GM12878 (cell line): ENCODE results near the gene TYK2. TPM values are rescaled to one million over a fixed set of nuclear protein-coding genes. Genes with fewer than 3 reads are reported as not detected.

Experiments
- ATAC-seq: fragments of 200-7000 bp; cut with Tn5 transposase; 3 replicates; pipeline ENCODE4 v1.9.1; 2020; ENCODE audit warnings: mild to moderate bottlenecking, moderate library complexity
- BruUV-seq: library from RNA; stranded (reverse); fragments of 400-500 nt; replicated peaks from 2 replicates; lab custom pipeline; 2021; lab: Mats Ljungman, UMichigan
- CTCF ChIA-PET: fragments of 300-600 bp; sonication (Branson Sonifier 250); formaldehyde crosslinking; extraction: SDS; loops from one replicate; lab custom pipeline; 2021; ENCODE audit warnings: inconsistent platforms; lab: Yijun Ruan, JAX
- POLR2A ChIA-PET: fragments of 350-600 bp; formaldehyde crosslinking; extraction: SDS; loops from one replicate; lab custom pipeline; 2021; ENCODE audit warnings: inconsistent platforms; lab: Charles Lee
- RAD21 ChIA-PET: fragments of 300-600 bp; sonication (Branson Sonifier 250); formaldehyde crosslinking; loops from one replicate; lab custom pipeline; 2023; ENCODE audit warnings: antibody characterized with exemption; ENCODE audit not compliant: unreplicated experiment; lab: Charles Lee
- SMC1A ChIA-PET: fragments of 300-600 bp; sonication (Branson Sonifier 250); formaldehyde crosslinking; loops from one replicate; lab custom pipeline; 2023; ENCODE audit not compliant: unreplicated experiment, uncharacterized antibody; lab: Charles Lee
- DNase-seq: peaks from one replicate; pipeline ENCODE4 v3.0.0-alpha.2; 2011; ENCODE audit warnings: low read depth, low spot score
- FAIRE-seq: peaks from 3 replicates; lab custom pipeline; 2011; peaks lifted over from hg19 to GRCh38; lab: Jason Lieb, UNC
- H2AFZ ChIP-seq: 2 replicates; pipeline ENCODE4 v1.6.0; 2011; ENCODE audit warnings: low read depth, low read length, control low read depth; ENCODE audit not compliant: control insufficient read depth
- H3K27ac ChIP-seq: 2 replicates; pipeline ENCODE4 v1.5.1; 2011; ENCODE audit warnings: control low read depth; ENCODE audit not compliant: control insufficient read depth, insufficient read depth
- H3K27me3 ChIP-seq, 2 experiments: replicated peaks in 1 of 2; 2 replicates each; pipeline versions ENCODE4 v1.6.0 to v1.6.1; 2011; ENCODE audit warnings: low read length in 1 of 2; ENCODE audit not compliant: control insufficient read depth in 2 of 2, insufficient read depth in 2 of 2
- H3K36me3 ChIP-seq, 2 experiments: 2 replicates each; pipeline ENCODE4 v1.5.1; 2011; ENCODE audit warnings: low read length in 1 of 2; ENCODE audit not compliant: control insufficient read depth in 2 of 2, insufficient read depth in 2 of 2
- H3K4me1 ChIP-seq: 2 replicates; pipeline ENCODE4 v1.6.1; 2011; ENCODE audit warnings: mild to moderate bottlenecking, low read length, moderate library complexity, mixed read lengths; ENCODE audit not compliant: control insufficient read depth, insufficient read depth
- H3K4me2 ChIP-seq: 2 replicates; pipeline ENCODE4 v1.6.0; 2011; ENCODE audit warnings: control low read depth; ENCODE audit not compliant: control insufficient read depth, insufficient read depth
- H3K4me3 ChIP-seq: fragments of 200-600 bp; sonication (generic); 2 replicates; pipeline ENCODE4 v1.5.1; 2016
- H3K79me2 ChIP-seq: 2 replicates; pipeline ENCODE4 v1.6.0; 2011; ENCODE audit warnings: low read length; ENCODE audit not compliant: control insufficient read depth, insufficient read depth
- H3K9ac ChIP-seq: 2 replicates; pipeline ENCODE4 v1.8.0; 2011; ENCODE audit warnings: low read length, control low read depth, mixed read lengths; ENCODE audit not compliant: control insufficient read depth, insufficient read depth
- H3K9me3 ChIP-seq: replicated peaks from 3 replicates; pipeline ENCODE4 v1.5.1; 2011; ENCODE audit warnings: mild to moderate bottlenecking, low read length; ENCODE audit not compliant: control insufficient read depth, insufficient read depth
- H4K20me1 ChIP-seq: 2 replicates; pipeline ENCODE4 v1.6.0; 2011; ENCODE audit not compliant: control insufficient read depth, insufficient read depth
- CEBPB ChIP-seq, 2 experiments: fragments of 150-350 bp in 1 of 2; IDR thresholded peaks; 2 replicates each; pipeline ENCODE4 v1.6.1; 2012 to 2014; ENCODE audit warnings: low read depth in 2 of 2, low read length in 2 of 2, borderline replicate concordance in 1 of 2, inconsistent platforms in 1 of 2
- ETV6 ChIP-seq, 2 experiments: fragments of 450-650 bp in 1 of 2; IDR thresholded peaks in 1 of 2; conservative IDR thresholded peaks in 1 of 2; 2 replicates each; pipeline ENCODE4 v1.6.1; 2014; ENCODE audit warnings: antibody characterized with exemption in 1 of 2, borderline replicate concordance in 1 of 2, low read depth in 1 of 2, mild to moderate bottlenecking in 1 of 2, moderate library complexity in 1 of 2
- JUNB ChIP-seq: IDR thresholded peaks from 2 replicates; pipeline ENCODE4 v1.6.1; 2016; ENCODE audit warnings: antibody characterized with exemption, mild to moderate bottlenecking
- MTA3 ChIP-seq: IDR thresholded peaks from 2 replicates; pipeline ENCODE4 v1.6.1; 2012; ENCODE audit warnings: low read length, inconsistent platforms, borderline replicate concordance
- POLR2AphosphoS5 ChIP-seq: IDR thresholded peaks from 2 replicates; pipeline ENCODE4 v1.6.1; 2011; ENCODE audit warnings: mild to moderate bottlenecking, low read length, inconsistent platforms
- RFX5 ChIP-seq: IDR thresholded peaks from 2 replicates; pipeline ENCODE4 v1.6.1; 2011; ENCODE audit warnings: low read depth, low read length, improper control_type of control experiment
- SIX5 ChIP-seq: IDR thresholded peaks from 2 replicates; pipeline ENCODE4 v1.6.1; 2011; ENCODE audit warnings: mild to moderate bottlenecking, low read depth, low read length, moderate library complexity; ENCODE audit not compliant: severe bottlenecking
- SMAD5 ChIP-seq: IDR thresholded peaks from 2 replicates; pipeline ENCODE4 v1.6.1; 2016; ENCODE audit warnings: antibody characterized with exemption, low read depth
- SP1 ChIP-seq: IDR thresholded peaks from one replicate; pipeline ENCODE4 v1.6.1; 2011; ENCODE audit warnings: low read depth, low read length
- SPI1 ChIP-seq: IDR thresholded peaks from 2 replicates; pipeline ENCODE4 v1.6.1; 2011; ENCODE audit warnings: low read depth, mild to moderate bottlenecking, low read length, moderate library complexity, borderline replicate concordance; ENCODE audit not compliant: insufficient read depth
- STAT3 ChIP-seq: IDR thresholded peaks from 2 replicates; pipeline ENCODE4 v1.6.1; 2011; ENCODE audit warnings: low read depth, low read length, improper control_type of control experiment
- TCF3 ChIP-seq: IDR thresholded peaks from 2 replicates; pipeline ENCODE4 v1.6.1; 2012; ENCODE audit warnings: low read depth, mild to moderate bottlenecking, low read length, borderline replicate concordance; ENCODE audit not compliant: insufficient read depth
- YBX1 ChIP-seq: fragments of 450-650 bp; IDR thresholded peaks from 2 replicates; pipeline ENCODE4 v1.6.1; 2016; ENCODE audit warnings: antibody characterized with exemption
- ZSCAN29 ChIP-seq: fragments of 450-650 bp; IDR thresholded peaks from 2 replicates; pipeline ENCODE4 v1.6.1; 2017; ENCODE audit warnings: mild to moderate bottlenecking, moderate library complexity
- WGBS: methylation state at CpG from one replicate; pipeline ENCODE4 v1.1.6; 2016; ENCODE audit warnings: low lambda C conversion rate; ENCODE audit not compliant: insufficient replicate concordance, insufficient coverage; ENCODE audit errors: missing lambda C conversion rate; 5-methylcytosine and 5-hydroxymethylcytosine counted together
- in situ Hi-C: fragments of 300-500 bp; cut with MboI; formaldehyde crosslinking; loops from 9 replicates; pipeline ENCODE4 v1.14.3; 2018; ENCODE audit warnings: mixed read lengths
- intact Hi-C: fragments of 100-400 bp; cut with micrococcal nuclease; formaldehyde crosslinking; loops from one replicate; pipeline ENCODE4 v1.14.2; 2022; ENCODE audit not compliant: unreplicated experiment
- polyA plus RNA-seq, 11 experiments: library from polyadenylated mRNA; depleted of rRNA in 4 of 11; unstranded in 6 of 11; stranded (reverse) in 5 of 11; fragments of >200 nt; fragmentation: Nextera tagmentation in 4 of 11; fragmentation: Illumina TruSeq in 1 of 11; extraction: Ambion mirVana in 4 of 11; extraction: Trizol in 1 of 11; gene quantifications; 1 replicate in 1 of 11; 2 replicates in 10 of 11; pipeline versions ENCODE4 v1.2.1 to v1.2.3, GENCODE V29; 2011 to 2016; ENCODE audit warnings: inconsistent platforms in 2 of 11, missing spikeins in 2 of 11, low read depth in 1 of 11
- total RNA-seq, 4 experiments: library from RNA; depleted of rRNA in 3 of 4; stranded (reverse); fragments of >200 nt in 3 of 4; fragmentation: Illumina TruSeq in 1 of 4; extraction: Trizol in 1 of 4; gene quantifications; 2 replicates each; pipeline versions ENCODE4 v1.2.1 to v1.2.3, GENCODE V29; 2013 to 2021

Gene TYK2
- total and polyA plus RNA-seq, 10 of the 15 experiments (the other 5 are each of a cell fraction or from before 2014, with no cell fraction given), result 36.4 to 364 (median 179) TPM

DNA sequence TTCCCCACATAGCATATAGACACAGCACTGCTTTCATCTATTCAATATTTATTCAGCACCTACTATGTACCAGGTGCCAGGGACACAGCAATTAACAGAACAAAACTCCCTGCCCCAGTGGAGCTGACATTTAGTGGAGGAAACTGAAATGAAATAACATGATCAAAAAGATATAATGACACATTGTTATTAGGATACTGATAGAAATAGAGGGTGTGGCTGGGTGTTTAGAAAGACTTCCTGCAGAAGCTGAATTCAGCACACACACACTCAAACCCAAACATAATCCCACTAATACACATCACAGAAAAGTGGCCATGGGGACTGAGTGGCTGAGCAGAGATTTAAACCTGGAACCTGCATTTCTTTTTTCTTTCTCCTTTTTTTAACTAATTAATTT lies 26.7 kb upstream of the TYK2 start:
- Histone ChIP-seq H3K9me3 (no peaks in the 10 kb centered on the region), H4K20me1 (no peaks in the 10 kb centered on the region), H3K4me3 (no peak overlapping the region), H3K27ac (no peak overlapping the region), H3K79me2 (peaks cover 12% of the 10 kb centered on the region), H3K4me1 (peaks cover 52% of the 10 kb centered on the region), H3K9ac (no peak overlapping the region), H3K4me2 (no peak overlapping the region), H3K36me3 (no peaks in the 10 kb centered on the region), H3K27me3 (peaks cover 0 to 3% of the 10 kb centered on the region in 2 experiments; a peak in 2 of 4 replicates), H2AFZ (no peak overlapping the region)
- POLR2A ChIA-PET, result interaction anchor here (0.6 to 8.3 kb wide), 6 partner anchors 11 to 252 kb away, joined by 3 to 122 read pairs (median 3); partner anchors contain the start of gene PDE4A
- no peak for FAIRE-seq
- CTCF ChIA-PET, result interaction anchor here (0.5 to 28.5 kb wide), 3 partner anchors 18 to 292 kb away, joined by 3 to 1053 read pairs (median 3); partner anchors contain the start of gene PDE4A
- BruUV-seq, result no TSS peak
- RAD21 ChIA-PET, result interaction anchor here (1.4 to 7.8 kb wide), 4 partner anchors 12 to 136 kb away, joined by 3 to 209 read pairs (median 26); partner anchors contain the start of genes ICAM1 and PDE4A
- intact Hi-C loops (loop anchor here (10.0 kb wide), 1 partner anchor 98 kb away; the partner anchor contains the start of gene KEAP1), in situ Hi-C loops (no loop called here)
- no peak for TF ChIP-seq ZSCAN29
- no peak for TF ChIP-seq SIX5
- SMC1A ChIA-PET, result interaction anchor here (0.8 to 16.0 kb wide), 4 partner anchors 8 to 293 kb away, joined by 3 to 364 read pairs (median 64); partner anchors contain the start of gene PDE4A
- ATAC-seq, result no peak
- DNase-seq, result no peak

DNA sequence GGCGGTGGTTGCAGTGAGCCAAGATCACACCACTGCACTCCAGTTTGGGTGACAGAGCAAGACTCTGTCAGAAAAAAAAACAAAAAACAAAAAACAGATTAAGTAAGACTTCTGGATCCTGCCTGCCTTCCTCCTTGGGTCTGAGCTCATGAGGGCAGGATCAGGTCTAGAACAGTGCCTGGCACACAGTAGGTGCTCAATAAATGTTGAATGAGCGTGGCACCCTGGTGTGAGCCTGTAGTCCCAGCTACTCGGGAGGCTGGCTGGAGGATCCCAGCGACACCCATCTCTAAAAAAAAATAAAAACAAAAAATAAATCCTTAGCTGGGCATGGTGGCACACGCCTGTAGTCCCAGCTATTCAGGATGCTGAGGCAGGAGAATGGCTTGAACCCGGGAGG lies 25.8 kb upstream of the TYK2 start:
- in situ Hi-C loops, result no loop called here
- Histone ChIP-seq H3K9ac (no peak overlapping the region), H3K27ac (no peak overlapping the region), H3K79me2 (peaks cover 21% of the 10 kb centered on the region), H3K4me2 (no peak overlapping the region), H4K20me1 (no peaks in the 10 kb centered on the region), H3K4me3 (no peak overlapping the region), H3K27me3 (peaks cover 0 to 3% of the 10 kb centered on the region in 2 experiments; a peak in 2 of 4 replicates), H3K4me1 (peaks cover 48% of the 10 kb centered on the region), H3K9me3 (no peaks in the 10 kb centered on the region), H2AFZ (no peak overlapping the region), H3K36me3 (no peaks in the 10 kb centered on the region; a peak in 1 of 4 replicates)
- ChIA-PET POLR2A (interaction anchor here (1.1 to 8.3 kb wide), 6 partner anchors 8 to 137 kb away, joined by 4 to 122 read pairs (median 14); partner anchors contain the start of gene PDE4A), CTCF (interaction anchor here (1.0 to 28.5 kb wide), 7 partner anchors 17 to 293 kb away, joined by 3 to 1053 read pairs (median 5); partner anchors contain the start of gene PDE4A), RAD21 (interaction anchor here (0.6 to 7.8 kb wide), 8 partner anchors 13 to 295 kb away, joined by 3 to 209 read pairs (median 4); partner anchors contain the start of genes ICAM1, PDE4A and QTRT1), SMC1A (interaction anchor here (0.6 to 16.0 kb wide), 8 partner anchors 9 to 293 kb away, joined by 3 to 364 read pairs (median 3); partner anchors contain the start of gene PDE4A)
- DNase-seq (no peak), FAIRE-seq (no peak), ATAC-seq (no peak)
- no TSS peak for BruUV-seq
- WGBS, result 76% methylated on average over 6 of the region's 6 CpGs
- intact Hi-C loops, result loop anchor here (10.0 kb wide), 1 partner anchor 99 kb away; the partner anchor contains the start of gene KEAP1
- TF ChIP-seq RFX5 (no peak), MTA3 (no peak), SP1 (no peak), CEBPB (IDR thresholded peaks at IDR 0.05; ENCODE audit: borderline replicate concordance in 1 of 2, low read depth in 2 of 2, low read length in 2 of 2) (no peak), YBX1 (no peak), JUNB (no peak), ETV6 (conservative IDR thresholded peaks at IDR 0.05 in 1 of 2, IDR thresholded peaks at IDR 0.05 in 1 of 2; ENCODE audit: borderline replicate concordance in 1 of 2, low read depth in 1 of 2) (no peak), POLR2AphosphoS5 (no peak), SPI1 (no peak), SMAD5 (no peak), STAT3 (no peak), TCF3 (no peak)
